Endothelial cell (in vitro differentiated cells): ENCODE measurements around the gene ALG14. TPM values are rescaled to one million over a fixed set of nuclear protein-coding genes. Genes with fewer than 3 reads are reported as not detected.
"Not testable (repeated sequence)": the region's sequence is repeated elsewhere in the genome, so short reads cannot be mapped to it uniquely, and the experiment has no call there.

Experiments
- DNase-seq: peaks from one replicate; pipeline ENCODE4 v3.0.0; 2021; ENCODE audit warnings: low spot score
- H3K27ac Mint-ChIP-seq: one replicate; pipeline ENCODE4 v1.8.0; 2021; ENCODE audit warnings: mixed read lengths, inconsistent platforms; ENCODE audit not compliant: unreplicated experiment
- H3K27me3 Mint-ChIP-seq: one replicate; pipeline ENCODE4 v1.8.0; 2021; ENCODE audit warnings: mild to moderate bottlenecking, moderate library complexity, mixed read lengths, inconsistent platforms; ENCODE audit not compliant: unreplicated experiment
- H3K36me3 Mint-ChIP-seq: one replicate; pipeline ENCODE4 v1.8.0; 2021; ENCODE audit warnings: mild to moderate bottlenecking, low read depth, mixed read lengths, inconsistent platforms; ENCODE audit not compliant: unreplicated experiment
- H3K4me1 Mint-ChIP-seq: one replicate; pipeline ENCODE4 v1.8.0; 2021; ENCODE audit warnings: mild to moderate bottlenecking, mixed read lengths, inconsistent platforms; ENCODE audit not compliant: unreplicated experiment
- H3K4me3 Mint-ChIP-seq: one replicate; pipeline ENCODE4 v1.8.0; 2021; ENCODE audit warnings: mild to moderate bottlenecking, mixed read lengths, inconsistent platforms; ENCODE audit not compliant: unreplicated experiment
- H3K9me3 Mint-ChIP-seq: one replicate; pipeline ENCODE4 v1.8.0; 2021; ENCODE audit warnings: mixed read lengths, inconsistent platforms; ENCODE audit not compliant: unreplicated experiment
- total RNA-seq: library from RNA; stranded (reverse); fragmentation: NEBNext Ultra II Directional; extraction: Animal tissue kit (Norgen Biotek cat#: 25700); gene quantifications from one replicate; pipeline ENCODE4 v1.2.1, GENCODE V29; 2021; ENCODE audit not compliant: unreplicated experiment
- TF ChIP-seq, protein P1 (sequence below): fragments of 200-600 bp; sonication (generic); IDR thresholded peaks from one replicate; pipeline ENCODE4 v1.5.0; 2021; ENCODE audit warnings: antibody characterized with exemption; ENCODE audit not compliant: unreplicated experiment

Gene ALG14
- total RNA-seq, 1 donor from 2014 or later = 2.2 TPM

DNA sequence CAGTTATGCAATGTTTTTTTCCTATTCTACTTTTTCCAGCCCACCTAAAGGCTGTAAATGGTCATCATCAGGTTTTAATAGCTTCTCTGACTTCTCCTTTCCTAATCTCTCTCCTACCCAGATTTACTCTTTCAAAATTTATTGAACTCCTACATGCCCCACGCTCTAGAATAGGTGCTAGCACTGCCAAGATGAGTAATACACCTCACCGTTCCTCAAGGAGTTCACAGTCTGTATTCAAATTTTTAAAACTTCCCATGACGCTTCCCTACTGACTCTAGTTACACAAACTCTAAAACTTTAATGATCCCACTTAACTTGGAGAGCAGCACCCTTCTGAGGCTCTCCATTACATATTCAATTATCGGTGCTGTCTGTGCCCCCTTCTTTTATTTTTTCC, 51.6 kb downstream of the ALG14 start:
- H3K4me3 Mint-ChIP-seq = no peak overlapping the region
- H3K9me3 Mint-ChIP-seq = no peaks in the 10 kb centered on the region
- peaks cover 5% of the 10 kb centered on the region for H3K36me3 Mint-ChIP-seq
- TF ChIP-seq, protein P1, sequence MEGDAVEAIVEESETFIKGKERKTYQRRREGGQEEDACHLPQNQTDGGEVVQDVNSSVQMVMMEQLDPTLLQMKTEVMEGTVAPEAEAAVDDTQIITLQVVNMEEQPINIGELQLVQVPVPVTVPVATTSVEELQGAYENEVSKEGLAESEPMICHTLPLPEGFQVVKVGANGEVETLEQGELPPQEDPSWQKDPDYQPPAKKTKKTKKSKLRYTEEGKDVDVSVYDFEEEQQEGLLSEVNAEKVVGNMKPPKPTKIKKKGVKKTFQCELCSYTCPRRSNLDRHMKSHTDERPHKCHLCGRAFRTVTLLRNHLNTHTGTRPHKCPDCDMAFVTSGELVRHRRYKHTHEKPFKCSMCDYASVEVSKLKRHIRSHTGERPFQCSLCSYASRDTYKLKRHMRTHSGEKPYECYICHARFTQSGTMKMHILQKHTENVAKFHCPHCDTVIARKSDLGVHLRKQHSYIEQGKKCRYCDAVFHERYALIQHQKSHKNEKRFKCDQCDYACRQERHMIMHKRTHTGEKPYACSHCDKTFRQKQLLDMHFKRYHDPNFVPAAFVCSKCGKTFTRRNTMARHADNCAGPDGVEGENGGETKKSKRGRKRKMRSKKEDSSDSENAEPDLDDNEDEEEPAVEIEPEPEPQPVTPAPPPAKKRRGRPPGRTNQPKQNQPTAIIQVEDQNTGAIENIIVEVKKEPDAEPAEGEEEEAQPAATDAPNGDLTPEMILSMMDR = no peak
- H3K27me3 Mint-ChIP-seq = no peaks in the 10 kb centered on the region
- no peak for DNase-seq
- H3K4me1 Mint-ChIP-seq = peaks cover 31% of the 10 kb centered on the region
- H3K27ac Mint-ChIP-seq = no peak overlapping the region

DNA sequence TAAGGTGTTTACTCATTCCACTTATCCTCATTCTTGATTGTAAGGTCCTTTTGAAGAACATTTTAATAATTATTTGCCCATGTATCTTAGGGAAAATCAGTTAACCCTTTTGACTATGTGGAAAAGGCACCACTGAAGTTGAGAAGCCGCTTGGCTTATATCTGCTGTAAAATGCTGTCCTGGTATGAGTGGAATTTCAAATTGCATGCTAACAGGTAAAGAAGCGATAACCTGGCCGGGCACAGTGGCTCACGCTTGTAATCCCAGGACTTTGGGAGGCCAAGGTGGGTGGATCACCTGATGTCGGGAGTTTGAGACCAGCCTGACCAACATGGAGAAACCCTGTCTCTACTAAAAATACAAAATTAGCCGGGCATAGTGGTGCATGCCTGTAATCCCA, 53.3 kb downstream of the ALG14 start:
- H3K4me3 Mint-ChIP-seq, H3K9me3 Mint-ChIP-seq, H3K27me3 Mint-ChIP-seq, H3K27ac Mint-ChIP-seq, H3K36me3 Mint-ChIP-seq, DNase-seq: not testable (repeated sequence)
- H3K4me1 Mint-ChIP-seq = peaks cover 41% of the 10 kb centered on the region

DNA sequence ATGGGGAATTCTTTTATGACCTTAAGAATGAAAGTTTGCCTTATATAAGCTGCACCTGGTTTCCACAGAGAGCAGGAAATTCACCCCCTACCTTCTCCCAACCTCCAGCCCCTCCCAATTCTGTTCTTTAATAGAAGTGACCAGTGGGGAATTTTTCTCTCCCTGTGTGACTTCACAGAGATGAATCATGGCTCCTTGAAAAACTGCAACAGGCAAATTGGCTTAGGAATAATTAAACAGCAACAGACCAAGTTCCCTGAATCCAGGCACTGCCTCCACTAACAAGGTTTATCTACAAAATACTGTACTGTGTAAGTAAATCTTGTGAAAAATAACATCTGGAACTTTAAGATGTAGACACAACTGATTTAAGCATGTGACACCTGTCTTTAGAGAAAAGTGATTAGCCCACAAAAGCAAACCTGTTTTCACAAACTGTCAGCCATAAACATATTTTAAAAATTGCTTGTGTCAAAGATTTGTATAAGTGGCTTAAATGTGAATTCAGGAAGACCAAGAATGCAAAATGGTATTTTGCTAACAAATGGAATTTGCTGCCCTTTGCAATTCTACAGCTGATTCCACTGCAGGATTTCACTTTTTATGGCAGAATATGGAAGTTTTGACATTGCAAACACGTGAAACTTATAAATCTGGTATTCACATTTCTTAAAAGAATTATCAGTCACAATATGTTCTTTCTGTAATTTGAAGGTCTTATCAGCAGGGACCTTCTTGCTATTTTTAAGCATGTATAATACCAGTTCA, 54.0 kb downstream of the ALG14 start:
- H3K9me3 Mint-ChIP-seq = no peaks in the 10 kb centered on the region
- DNase-seq = no peak
- peaks cover 47% of the 10 kb centered on the region for H3K4me1 Mint-ChIP-seq
- no peak overlapping the region for H3K27ac Mint-ChIP-seq
- H3K36me3 Mint-ChIP-seq = no peaks in the 10 kb centered on the region
- H3K27me3 Mint-ChIP-seq = no peaks in the 10 kb centered on the region
- TF ChIP-seq, protein P1 = no peak
- H3K4me3 Mint-ChIP-seq = no peak overlapping the region

DNA sequence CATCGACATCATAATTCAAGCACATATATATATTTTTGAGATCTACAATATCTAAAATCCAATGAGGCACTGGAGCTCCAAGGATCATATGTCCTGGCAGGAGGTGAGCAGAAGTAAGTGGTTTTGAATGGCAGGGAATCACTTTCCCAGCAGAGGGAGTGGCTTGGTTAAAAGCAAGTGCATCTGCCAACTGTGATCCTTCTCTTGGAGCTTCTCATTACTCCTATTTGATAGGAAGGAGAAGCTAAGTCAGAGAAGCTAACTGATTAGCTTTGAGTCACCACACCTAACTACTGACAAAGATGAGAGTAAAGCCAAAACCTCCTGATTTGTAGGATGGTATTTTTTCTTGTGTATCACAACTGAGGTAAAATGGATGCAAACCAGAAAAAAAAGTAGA, 55.0 kb downstream of the ALG14 start:
- no peaks in the 10 kb centered on the region for H3K27me3 Mint-ChIP-seq
- TF ChIP-seq, protein P1 = no peak
- H3K4me3 Mint-ChIP-seq = no peak overlapping the region
- no peak for DNase-seq
- H3K36me3 Mint-ChIP-seq = no peaks in the 10 kb centered on the region
- H3K27ac Mint-ChIP-seq = no peak overlapping the region
- H3K9me3 Mint-ChIP-seq = no peaks in the 10 kb centered on the region
- peaks cover 47% of the 10 kb centered on the region for H3K4me1 Mint-ChIP-seq

DNA sequence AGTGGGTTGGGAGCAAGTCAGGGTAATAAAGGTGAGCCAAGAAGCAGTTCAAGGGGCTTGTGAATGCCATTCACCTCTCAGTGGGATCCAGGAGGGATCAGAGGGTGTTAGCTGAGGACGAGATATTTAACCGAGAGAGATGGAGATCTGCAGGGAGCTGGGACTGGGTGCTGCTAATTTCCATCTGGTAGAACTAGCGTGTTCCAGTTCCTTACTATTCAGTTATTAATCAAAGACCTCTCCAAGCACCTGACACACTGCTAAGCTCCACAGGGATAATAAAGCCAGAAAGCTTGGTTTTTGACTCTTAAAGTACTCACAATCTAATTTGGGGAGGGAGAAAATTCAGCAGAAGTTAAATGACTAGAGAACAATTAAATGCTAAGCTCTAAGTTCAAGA, 57.7 kb downstream of the ALG14 start:
- no peak overlapping the region for H3K27ac Mint-ChIP-seq
- H3K4me3 Mint-ChIP-seq = no peak overlapping the region
- H3K36me3 Mint-ChIP-seq = no peaks in the 10 kb centered on the region
- TF ChIP-seq, protein P1 = no peak
- H3K4me1 Mint-ChIP-seq = peaks cover 36% of the 10 kb centered on the region
- no peaks in the 10 kb centered on the region for H3K9me3 Mint-ChIP-seq
- no peaks in the 10 kb centered on the region for H3K27me3 Mint-ChIP-seq
- DNase-seq = no peak
